ENCODE measurements around the gene MICAL2.

MICAL2 gene

GRCh38 chr11:12075822-12076821 lies 34.3 kb upstream of the MICAL2 start:
- in situ Hi-C loops (cut with HindIII; ENCODE audit: low pct_ligation_motif_present, low pct_unique_long_range_greater_than_20kb, low sequenced_read_pairs): no loop called here
- peak; percentile 76 for DNase-seq

- in situ Hi-C loops (cut with HindIII; ENCODE audit: low pct_ligation_motif_present, low pct_unique_long_range_greater_than_20kb, low sequenced_read_pairs): no loop called here
- no peak for DNase-seq
Observed at GRCh38 chr11:12076840-12077534, 33.4 kb upstream of the MICAL2 start.

GRCh38 chr11:12077535-12078280 lies 32.7 kb upstream of the MICAL2 start:
- DNase-seq: no peak
- in situ Hi-C loops (cut with HindIII; ENCODE audit: low pct_ligation_motif_present, low pct_unique_long_range_greater_than_20kb, low sequenced_read_pairs): no loop called here

GRCh38 chr11:12079726-12080556 lies 30.4 kb upstream of the MICAL2 start:
- peak; percentile 94 for DNase-seq
- in situ Hi-C loops (cut with HindIII; ENCODE audit: low pct_ligation_motif_present, low pct_unique_long_range_greater_than_20kb, low sequenced_read_pairs): no loop called here

- no peak for DNase-seq
- in situ Hi-C loops (cut with HindIII; ENCODE audit: low pct_ligation_motif_present, low pct_unique_long_range_greater_than_20kb, low sequenced_read_pairs): no loop called here
Observed at GRCh38 chr11:12083380-12083779, 27.0 kb upstream of the MICAL2 start.

GRCh38 chr11:12084256-12084655 lies 26.1 kb upstream of the MICAL2 start:
- DNase-seq: no peak
- in situ Hi-C loops (cut with HindIII; ENCODE audit: low pct_ligation_motif_present, low pct_unique_long_range_greater_than_20kb, low sequenced_read_pairs): no loop called here

GRCh38 chr11:12085371-12086251 lies 24.8 kb upstream of the MICAL2 start:
- in situ Hi-C loops (cut with HindIII; ENCODE audit: low pct_ligation_motif_present, low pct_unique_long_range_greater_than_20kb, low sequenced_read_pairs): no loop called here
- no peak for DNase-seq

GRCh38 chr11:12086271-12087074 lies 23.9 kb upstream of the MICAL2 start:
- peak; percentile 84 for DNase-seq
- in situ Hi-C loops (cut with HindIII; ENCODE audit: low pct_ligation_motif_present, low pct_unique_long_range_greater_than_20kb, low sequenced_read_pairs): no loop called here

GRCh38 chr11:12087075-12088004 lies 23.1 kb upstream of the MICAL2 start:
- peak; percentile 68 for DNase-seq
- in situ Hi-C loops (cut with HindIII; ENCODE audit: low pct_ligation_motif_present, low pct_unique_long_range_greater_than_20kb, low sequenced_read_pairs): no loop called here

GRCh38 chr11:12088047-12088481 lies 22.3 kb upstream of the MICAL2 start:
- in situ Hi-C loops (cut with HindIII; ENCODE audit: low pct_ligation_motif_present, low pct_unique_long_range_greater_than_20kb, low sequenced_read_pairs): no loop called here

GRCh38 chr11:12088531-12088930 lies 21.9 kb upstream of the MICAL2 start:
- in situ Hi-C loops (cut with HindIII; ENCODE audit: low pct_ligation_motif_present, low pct_unique_long_range_greater_than_20kb, low sequenced_read_pairs): no loop called here

More at GRCh38 chr11:12088047-12088481, 22.3 kb upstream of the MICAL2 start:
- peak; percentile 60 for DNase-seq

GRCh38 chr11:12089041-12089440 lies 21.3 kb upstream of the MICAL2 start:
- no peak for DNase-seq
- in situ Hi-C loops (cut with HindIII; ENCODE audit: low pct_ligation_motif_present, low pct_unique_long_range_greater_than_20kb, low sequenced_read_pairs): no loop called here

More at GRCh38 chr11:12088531-12088930, 21.9 kb upstream of the MICAL2 start:
- no peak for DNase-seq

- in situ Hi-C loops (cut with HindIII; ENCODE audit: low pct_ligation_motif_present, low pct_unique_long_range_greater_than_20kb, low sequenced_read_pairs): no loop called here
- no peak for DNase-seq
Observed at GRCh38 chr11:12089473-12089872, 20.9 kb upstream of the MICAL2 start.

- in situ Hi-C loops (cut with HindIII; ENCODE audit: low pct_ligation_motif_present, low pct_unique_long_range_greater_than_20kb, low sequenced_read_pairs): no loop called here
- DNase-seq: peak; percentile 45
Observed at GRCh38 chr11:12090061-12090591, 20.3 kb upstream of the MICAL2 start.

- no peak for DNase-seq
- in situ Hi-C loops (cut with HindIII; ENCODE audit: low pct_ligation_motif_present, low pct_unique_long_range_greater_than_20kb, low sequenced_read_pairs): no loop called here
Observed at GRCh38 chr11:12090761-12091258, 19.6 kb upstream of the MICAL2 start.

Data from ACHN (cell line).